ENCODE results near the gene TAS2R60.
A peak's percentile ranks its signal among the peaks of the same experiment; 100 is the strongest.
"Not testable (repeated sequence)": the region's sequence is repeated elsewhere in the genome, so short reads cannot be mapped to it uniquely, and the experiment has no call there.

Gene TAS2R60

DNA sequence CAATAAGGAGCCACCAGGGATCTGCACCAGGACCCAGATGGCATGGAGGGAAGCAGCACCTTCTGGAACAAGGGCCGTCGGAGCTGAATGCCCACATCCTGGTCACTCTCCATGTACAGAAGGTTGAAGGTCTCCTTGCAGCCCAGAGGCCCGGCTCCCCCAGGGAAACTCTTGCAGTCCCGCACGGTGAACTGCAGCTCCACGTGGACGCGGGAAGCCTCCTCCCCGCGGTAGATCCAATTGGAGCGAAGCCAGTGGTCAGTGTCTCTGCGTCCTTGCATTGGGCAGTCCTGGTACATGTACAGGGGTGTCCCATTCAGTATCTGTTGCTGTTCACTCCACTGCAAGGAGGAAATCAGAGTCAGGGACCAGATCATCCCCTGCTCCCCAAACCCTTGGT is 42.0 kb upstream of the TAS2R60 start:
- H3K9me3 ChIP-seq (ENCODE audit: control insufficient read depth, insufficient read depth, low read depth, low read length): no peaks in the 10 kb centered on the region
- H3K4me1 ChIP-seq (ENCODE audit: control insufficient read depth, insufficient read depth, low read length): peaks cover 14% of the 10 kb centered on the region
- no peak overlapping the region for H3K27ac ChIP-seq (ENCODE audit: low read depth, low read length)
- no peak overlapping the region for H3K9ac ChIP-seq (ENCODE audit: low read length)
- H3K27me3 ChIP-seq (ENCODE audit: control insufficient read depth, insufficient read depth, low read length): no peaks in the 10 kb centered on the region
- H3K36me3 ChIP-seq (ENCODE audit: control insufficient read depth, insufficient read depth, low read length): peaks cover 78% of the 10 kb centered on the region
- no peak overlapping the region for H3K4me3 ChIP-seq (ENCODE audit: low read depth, low read length)

- Histone ChIP-seq H3K36me3 (ENCODE audit: control insufficient read depth, insufficient read depth, low read length) (peaks cover 72% of the 10 kb centered on the region), H3K4me1 (ENCODE audit: control insufficient read depth, insufficient read depth, low read length) (peaks cover 24% of the 10 kb centered on the region)
- not testable (repeated sequence) for H3K27ac ChIP-seq (ENCODE audit: low read depth, low read length); H3K9me3 ChIP-seq (ENCODE audit: control insufficient read depth, insufficient read depth, low read depth, low read length); H3K4me3 ChIP-seq (ENCODE audit: low read depth, low read length); H3K27me3 ChIP-seq (ENCODE audit: control insufficient read depth, insufficient read depth, low read length); H3K9ac ChIP-seq (ENCODE audit: low read length)
Observed at GRCh38 chr7:143402233-143402632, 41.0 kb upstream of the TAS2R60 start.

GRCh38 chr7:143405173-143406001 is 37.9 kb upstream of the TAS2R60 start:
- Histone ChIP-seq H3K4me1 (ENCODE audit: control insufficient read depth, insufficient read depth, low read length) (peaks cover 44% of the 10 kb centered on the region), H3K4me3 (ENCODE audit: low read depth, low read length) (peak overlapping the region; percentile 34), H3K27ac (ENCODE audit: low read depth, low read length) (peak overlapping the region; percentile 15; the same call in 1 of the 2 replicates), H3K27me3 (ENCODE audit: control insufficient read depth, insufficient read depth, low read length) (no peaks in the 10 kb centered on the region), H3K36me3 (ENCODE audit: control insufficient read depth, insufficient read depth, low read length) (peaks cover 40% of the 10 kb centered on the region), H3K9me3 (ENCODE audit: control insufficient read depth, insufficient read depth, low read depth, low read length) (no peaks in the 10 kb centered on the region), H3K9ac (ENCODE audit: low read length) (peak overlapping the region; percentile 14)

- H3K9ac ChIP-seq (ENCODE audit: low read length): peak overlapping the region; percentile 14
Observed at GRCh38 chr7:143406002-143406357, 37.3 kb upstream of the TAS2R60 start.

GRCh38 chr7:143407287-143408251 is 35.7 kb upstream of the TAS2R60 start:
- Histone ChIP-seq H3K9ac (ENCODE audit: low read length) (peak overlapping the region; percentile 86), H3K4me3 (ENCODE audit: low read depth, low read length) (peak overlapping the region; percentile 84)

More at GRCh38 chr7:143406002-143406357, 37.3 kb upstream of the TAS2R60 start:
- Histone ChIP-seq H3K27me3 (ENCODE audit: control insufficient read depth, insufficient read depth, low read length) (no peaks in the 10 kb centered on the region), H3K36me3 (ENCODE audit: control insufficient read depth, insufficient read depth, low read length) (peaks cover 34% of the 10 kb centered on the region), H3K9me3 (ENCODE audit: control insufficient read depth, insufficient read depth, low read depth, low read length) (no peaks in the 10 kb centered on the region), H3K27ac (ENCODE audit: low read depth, low read length) (peak overlapping the region; percentile 15; the same call in 1 of the 2 replicates), H3K4me3 (ENCODE audit: low read depth, low read length) (peak overlapping the region; percentile 34), H3K4me1 (ENCODE audit: control insufficient read depth, insufficient read depth, low read length) (peaks cover 48% of the 10 kb centered on the region)

DNA sequence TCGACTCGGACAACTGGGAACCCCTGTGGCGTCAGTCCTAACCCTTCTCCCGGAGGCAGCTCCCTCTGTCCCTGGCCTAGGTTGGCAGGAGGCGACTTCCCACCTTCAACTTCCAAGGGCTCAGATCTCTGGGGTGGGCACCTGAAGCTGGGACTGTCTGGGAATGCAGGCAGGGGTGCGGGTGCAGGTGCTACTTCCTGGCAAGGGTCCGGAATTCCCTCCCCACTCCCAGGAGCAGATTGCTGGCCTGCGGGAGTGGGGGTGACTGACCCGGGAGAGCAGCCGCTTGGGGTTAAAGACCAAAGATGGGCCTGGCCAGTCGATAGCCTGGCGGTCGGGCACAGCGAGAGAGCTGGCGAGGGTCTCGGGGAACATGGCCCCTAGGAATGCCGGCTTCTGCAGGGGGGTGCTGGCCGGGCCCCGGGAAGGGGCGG is 35.0 kb upstream of the TAS2R60 start:
- Histone ChIP-seq H3K9me3 (ENCODE audit: control insufficient read depth, insufficient read depth, low read depth, low read length) (no peaks in the 10 kb centered on the region), H3K36me3 (ENCODE audit: control insufficient read depth, insufficient read depth, low read length) (peaks cover 20% of the 10 kb centered on the region), H3K4me1 (ENCODE audit: control insufficient read depth, insufficient read depth, low read length) (peaks cover 70% of the 10 kb centered on the region), H3K4me3 (ENCODE audit: low read depth, low read length) (peak overlapping the region; percentile 84), H3K27ac (ENCODE audit: low read depth, low read length) (peak overlapping the region; percentile 72; the same call in 1 of the 2 replicates), H3K9ac (ENCODE audit: low read length) (peak overlapping the region; percentile 86), H3K27me3 (ENCODE audit: control insufficient read depth, insufficient read depth, low read length) (no peaks in the 10 kb centered on the region)

More at GRCh38 chr7:143407287-143408251, 35.7 kb upstream of the TAS2R60 start:
- Histone ChIP-seq H3K4me1 (ENCODE audit: control insufficient read depth, insufficient read depth, low read length) (peaks cover 63% of the 10 kb centered on the region), H3K36me3 (ENCODE audit: control insufficient read depth, insufficient read depth, low read length) (peaks cover 23% of the 10 kb centered on the region), H3K27ac (ENCODE audit: low read depth, low read length) (peak overlapping the region; percentile 72; the same call in 1 of the 2 replicates), H3K9me3 (ENCODE audit: control insufficient read depth, insufficient read depth, low read depth, low read length) (no peaks in the 10 kb centered on the region), H3K27me3 (ENCODE audit: control insufficient read depth, insufficient read depth, low read length) (no peaks in the 10 kb centered on the region)

DNA sequence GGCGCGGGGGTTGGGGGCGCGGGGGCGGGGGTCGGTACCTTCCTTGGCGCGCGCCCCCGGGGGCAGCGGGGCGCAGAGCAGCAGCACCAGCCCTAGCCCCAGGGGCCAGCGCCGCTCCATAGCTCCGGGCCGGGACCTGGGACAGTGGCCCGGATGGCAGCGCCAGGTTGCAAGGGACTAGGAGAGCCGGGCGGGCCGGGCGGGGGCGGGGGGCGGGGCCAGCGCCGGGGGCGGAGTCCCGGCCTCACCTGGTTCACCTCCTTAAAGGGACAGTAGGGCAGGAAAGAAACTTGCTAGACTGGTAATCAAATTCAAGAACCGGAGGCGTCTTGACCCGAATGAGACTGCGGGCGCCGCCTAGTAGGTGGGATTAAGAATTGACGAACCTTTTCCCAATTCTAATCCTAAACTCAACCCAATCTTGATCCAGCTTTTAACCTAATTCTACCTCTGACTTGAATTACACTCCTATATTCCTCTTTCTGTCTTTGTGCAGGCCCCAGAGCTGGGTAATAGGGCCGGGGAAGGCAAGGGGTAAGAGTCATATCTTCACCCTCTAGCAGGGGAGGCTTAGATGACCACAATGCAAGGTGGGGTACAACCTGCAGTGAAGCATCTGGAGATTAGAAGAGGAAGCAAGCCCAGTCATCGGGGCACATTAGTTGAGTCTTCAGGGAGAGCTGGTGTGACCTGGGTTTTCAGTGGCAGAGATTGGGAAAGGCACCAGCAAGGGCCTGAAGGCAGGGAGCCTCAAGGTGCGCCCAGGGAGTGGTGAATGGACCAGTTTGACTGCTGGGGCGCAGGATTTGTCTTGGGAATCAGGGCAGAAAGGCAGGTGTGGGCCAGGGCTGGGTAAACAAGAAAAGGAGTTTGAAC is 34.3 kb upstream of the TAS2R60 start, which contains the start of gene EPHA1:
Gene EPHA1, minus strand, starts transcription at position 171 of the 876 bp plus-strand sequence. Its CDS starts 51 bp downstream, at position 120.
- H3K27ac ChIP-seq (ENCODE audit: low read depth, low read length): peak within 1 kb of the TSS; percentile 72; the same call in 1 of the 2 replicates
- H3K27me3 ChIP-seq (ENCODE audit: control insufficient read depth, insufficient read depth, low read length): no peaks in the 10 kb centered on the region
- H3K9ac ChIP-seq (ENCODE audit: low read length): peak within 1 kb of the TSS; percentile 86
- peak within 1 kb of the TSS; percentile 84 for H3K4me3 ChIP-seq (ENCODE audit: low read depth, low read length)
- H3K4me1 ChIP-seq (ENCODE audit: control insufficient read depth, insufficient read depth, low read length): peaks cover 75% of the 10 kb centered on the region
- H3K36me3 ChIP-seq (ENCODE audit: control insufficient read depth, insufficient read depth, low read length): peaks cover 15% of the 10 kb centered on the region
- no peaks in the 10 kb centered on the region for H3K9me3 ChIP-seq (ENCODE audit: control insufficient read depth, insufficient read depth, low read depth, low read length)

- no peaks in the 10 kb centered on the region for H3K9me3 ChIP-seq (ENCODE audit: control insufficient read depth, insufficient read depth, low read depth, low read length)
- peaks cover 4% of the 10 kb centered on the region; the same call in 1 of the 2 replicates for H3K36me3 ChIP-seq (ENCODE audit: control insufficient read depth, insufficient read depth, low read length)
- H3K9ac ChIP-seq (ENCODE audit: low read length): peak overlapping the region; percentile 41
- H3K27me3 ChIP-seq (ENCODE audit: control insufficient read depth, insufficient read depth, low read length): no peaks in the 10 kb centered on the region
- peak overlapping the region; percentile 10; the same call in 1 of the 2 replicates for H3K4me3 ChIP-seq (ENCODE audit: low read depth, low read length)
- H3K27ac ChIP-seq (ENCODE audit: low read depth, low read length): peak overlapping the region; percentile 41; the same call in 1 of the 2 replicates
- H3K4me1 ChIP-seq (ENCODE audit: control insufficient read depth, insufficient read depth, low read length): peaks cover 71% of the 10 kb centered on the region
Observed at GRCh38 chr7:143410521-143411004, 32.7 kb upstream of the TAS2R60 start.

GRCh38 chr7:143411976-143412708 is 31.1 kb upstream of the TAS2R60 start:
- Histone ChIP-seq H3K9me3 (ENCODE audit: control insufficient read depth, insufficient read depth, low read depth, low read length) (no peaks in the 10 kb centered on the region), H3K27me3 (ENCODE audit: control insufficient read depth, insufficient read depth, low read length) (no peaks in the 10 kb centered on the region), H3K9ac (ENCODE audit: low read length) (no peak overlapping the region), H3K4me3 (ENCODE audit: low read depth, low read length) (no peak overlapping the region), H3K36me3 (ENCODE audit: control insufficient read depth, insufficient read depth, low read length) (no peaks in the 10 kb centered on the region), H3K4me1 (ENCODE audit: control insufficient read depth, insufficient read depth, low read length) (peaks cover 60% of the 10 kb centered on the region), H3K27ac (ENCODE audit: low read depth, low read length) (no peak overlapping the region)
